ENCODE data around the gene FCHSD2. TPM values are rescaled to one million over a fixed set of nuclear protein-coding genes. Genes with fewer than 3 reads are reported as not detected.

FCHSD2 gene
- total RNA-seq, 2 donors from 2014 or later, result 12.1 to 20.9 TPM

GRCh38 chr11:73172992-73173656 is 31.0 kb upstream of the FCHSD2 start:
- H3K27ac ChIP-seq, result no peak overlapping the region
- H3K27me3 ChIP-seq, result no peaks in the 10 kb centered on the region
- intact Hi-C loops (cut with DNase I), result no loop called here
- no peak for TF ChIP-seq CTCF (IDR thresholded peaks at IDR 0.05)
- no peaks in the 10 kb centered on the region for H3K9me3 ChIP-seq
- no peak for DNase-seq
- no peak overlapping the region for H3K4me3 ChIP-seq
- H3K36me3 ChIP-seq, result no peaks in the 10 kb centered on the region
- no peak overlapping the region for H3K9ac ChIP-seq (ENCODE audit: low read depth in 2 of 2, low read length in 2 of 2)
- H3K4me1 ChIP-seq, result no peaks in the 10 kb centered on the region

- intact Hi-C loops (cut with DNase I), result no loop called here
- no peak for TF ChIP-seq CTCF (IDR thresholded peaks at IDR 0.05)
- no peaks in the 10 kb centered on the region for H3K4me1 ChIP-seq
- no peak for DNase-seq
- no peaks in the 10 kb centered on the region for H3K27me3 ChIP-seq
- H3K4me3 ChIP-seq, result no peak overlapping the region
- H3K27ac ChIP-seq, result no peak overlapping the region
- H3K9ac ChIP-seq (ENCODE audit: low read depth in 2 of 2, low read length in 2 of 2), result no peak overlapping the region
- H3K36me3 ChIP-seq, result no peaks in the 10 kb centered on the region
- H3K9me3 ChIP-seq, result no peaks in the 10 kb centered on the region
Measured at GRCh38 chr11:73171436-73172161, 29.5 kb upstream of the FCHSD2 start.

GRCh38 chr11:73170140-73170539 is 28.0 kb upstream of the FCHSD2 start:
- intact Hi-C loops (cut with DNase I), result no loop called here
- Histone ChIP-seq H3K4me3 (no peak overlapping the region), H3K9ac (ENCODE audit: low read depth in 2 of 2, low read length in 2 of 2) (no peak overlapping the region), H3K36me3 (no peaks in the 10 kb centered on the region), H3K27me3 (no peaks in the 10 kb centered on the region), H3K27ac (no peak overlapping the region), H3K4me1 (no peaks in the 10 kb centered on the region), H3K9me3 (no peaks in the 10 kb centered on the region)
- TF ChIP-seq CTCF (IDR thresholded peaks at IDR 0.05), result no peak
- DNase-seq, result no peak

- no peak for DNase-seq
- Histone ChIP-seq H3K36me3 (no peaks in the 10 kb centered on the region), H3K4me1 (no peaks in the 10 kb centered on the region), H3K9ac (ENCODE audit: low read depth in 2 of 2, low read length in 2 of 2) (no peak overlapping the region), H3K27ac (no peak overlapping the region), H3K27me3 (no peaks in the 10 kb centered on the region), H3K4me3 (no peak overlapping the region), H3K9me3 (no peaks in the 10 kb centered on the region)
- TF ChIP-seq CTCF (IDR thresholded peaks at IDR 0.05), result no peak
- intact Hi-C loops (cut with DNase I), result no loop called here
Measured at GRCh38 chr11:73168925-73169579, 26.9 kb upstream of the FCHSD2 start.

- H3K27me3 ChIP-seq, result no peaks in the 10 kb centered on the region
- intact Hi-C loops (cut with DNase I), result no loop called here
- DNase-seq, result no peak
- TF ChIP-seq CTCF (IDR thresholded peaks at IDR 0.05), result no peak
- no peak overlapping the region for H3K9ac ChIP-seq (ENCODE audit: low read depth in 2 of 2, low read length in 2 of 2)
- no peaks in the 10 kb centered on the region for H3K9me3 ChIP-seq
- H3K27ac ChIP-seq, result no peak overlapping the region
- no peak overlapping the region for H3K4me3 ChIP-seq
- no peaks in the 10 kb centered on the region for H3K4me1 ChIP-seq
- no peaks in the 10 kb centered on the region for H3K36me3 ChIP-seq
Measured at GRCh38 chr11:73167363-73167954, 25.3 kb upstream of the FCHSD2 start.

Data from colonic mucosa (tissue), 4 donors.